ENCODE measurements around the gene ABCA12.
"Not testable (repeated sequence)": the region's sequence is repeated elsewhere in the genome, so short reads cannot be mapped to it uniquely, and the experiment has no call there.

Gene ABCA12

DNA sequence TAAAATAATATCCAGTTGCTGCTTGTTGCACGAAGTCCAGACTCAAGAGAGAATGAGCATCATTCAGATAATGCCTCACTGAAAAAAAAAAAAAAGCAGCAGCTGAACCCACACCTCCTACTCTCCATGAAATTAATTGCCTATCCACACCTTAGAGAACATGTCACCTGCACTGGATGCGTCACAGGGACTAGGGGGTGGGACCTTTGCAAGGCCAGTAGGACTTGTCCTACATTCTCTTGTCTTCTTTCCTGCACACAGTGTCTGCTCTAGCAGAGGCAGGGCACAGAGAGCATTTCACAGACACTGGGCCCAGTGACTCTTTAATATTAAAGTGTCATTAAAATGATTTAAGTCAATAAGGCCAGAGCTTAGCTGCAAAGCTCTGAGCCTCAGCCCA is at the start of gene ABCA12:
TSS of gene ABCA12 (minus strand) at position 148 of the 400 bp plus-strand sequence. CDS start 418 bp downstream, outside the sequence.
- no peak for DNase-seq (ENCODE audit: low read depth in 3 of 3)

GRCh38 chr2:215188078-215188477 is 49.7 kb upstream of the ABCA12 start:
- DNase-seq (ENCODE audit: low read depth in 3 of 3): no peak

- no peak for DNase-seq (ENCODE audit: low read depth in 3 of 3)
These were observed 47.6 kb upstream of the ABCA12 start for GRCh38 chr2:215186021-215186420.

GRCh38 chr2:215178121-215178520 is 39.7 kb upstream of the ABCA12 start:
- DNase-seq (ENCODE audit: low read depth in 3 of 3): no peak

DNA sequence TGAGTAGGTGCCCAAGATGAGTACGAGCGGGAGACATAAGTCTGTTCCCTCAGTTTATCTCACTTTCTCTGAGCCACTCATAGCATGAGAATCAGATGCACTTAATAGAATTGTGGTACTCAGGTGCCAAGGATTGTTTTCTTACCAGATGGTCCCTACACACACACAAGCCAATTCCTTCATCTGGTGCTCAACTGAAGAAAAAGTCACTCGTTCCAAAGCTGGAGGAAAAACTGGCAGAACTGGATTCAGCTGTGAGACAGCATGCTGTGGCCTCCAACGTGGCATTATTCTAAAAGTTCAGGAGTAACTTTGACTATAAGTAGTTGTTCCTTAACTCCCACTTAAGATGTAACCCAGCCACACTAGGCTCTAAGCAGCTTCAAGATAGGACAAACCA is 33.4 kb upstream of the ABCA12 start:
- no peak for DNase-seq (ENCODE audit: low read depth in 3 of 3)

DNA sequence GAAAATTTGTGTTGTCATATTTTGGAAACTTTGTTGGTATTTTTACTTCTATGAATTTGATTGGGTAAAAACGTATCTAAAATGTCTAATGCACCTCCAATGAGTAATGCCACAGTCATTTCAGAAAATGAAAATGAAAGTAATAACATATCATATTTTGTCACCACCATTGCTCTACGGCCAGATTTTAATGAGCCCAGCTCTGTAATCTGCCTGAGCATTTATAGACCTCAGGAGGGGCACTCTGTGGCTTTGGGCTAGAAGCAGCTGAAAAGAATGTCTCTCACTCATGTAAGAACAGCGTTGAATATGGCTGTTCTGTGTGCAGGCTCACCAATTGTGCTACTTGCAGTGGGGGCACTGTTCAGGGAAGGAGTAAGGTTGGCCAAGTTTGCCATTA is 32.7 kb upstream of the ABCA12 start:
- no peak for DNase-seq (ENCODE audit: low read depth in 3 of 3)

DNA sequence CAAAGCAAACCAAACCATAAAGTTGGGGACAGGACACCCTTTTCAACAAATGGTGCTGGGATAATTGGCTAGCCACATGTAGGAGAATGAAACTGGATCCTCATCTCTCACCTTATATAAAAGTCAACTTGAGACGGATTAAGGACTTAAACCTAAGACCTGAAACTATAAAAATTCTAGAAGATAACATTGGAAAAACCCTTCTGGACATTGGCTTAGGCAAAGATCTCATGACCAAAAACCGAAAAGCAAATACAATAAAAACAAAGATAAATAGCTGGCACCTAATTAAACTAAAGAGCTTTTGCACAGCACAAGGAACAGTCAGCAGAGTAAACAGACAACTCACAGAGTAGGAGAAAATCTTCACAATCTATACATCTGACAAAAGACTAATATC is 28.1 kb upstream of the ABCA12 start:
- DNase-seq (ENCODE audit: low read depth in 3 of 3): not testable (repeated sequence)

DNA sequence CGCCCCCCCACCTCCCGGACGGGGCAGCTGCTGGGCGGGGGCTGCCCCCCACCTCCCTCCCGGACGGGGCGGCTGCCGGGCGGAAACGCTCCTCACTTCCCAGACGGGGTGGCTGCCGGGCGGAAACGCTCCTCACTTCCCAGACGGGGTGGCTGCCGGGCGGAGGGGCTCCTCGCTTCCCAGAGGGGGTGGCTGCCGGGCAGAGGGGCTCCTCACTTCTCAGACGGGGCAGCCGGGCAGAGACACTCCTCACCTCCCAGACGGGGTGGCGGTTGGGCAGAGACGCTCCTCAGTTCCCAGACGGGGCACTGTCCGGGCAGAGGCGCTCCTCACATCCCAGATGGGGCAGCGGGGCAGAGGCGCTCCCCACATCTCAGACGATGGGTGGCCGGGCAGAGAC is 24.9 kb upstream of the ABCA12 start:
- DNase-seq (ENCODE audit: low read depth in 3 of 3): not testable (repeated sequence)

GRCh38 chr2:215161301-215161829 is 22.9 kb upstream of the ABCA12 start:
- no peak for DNase-seq (ENCODE audit: low read depth in 3 of 3)

GRCh38 chr2:215160081-215160480 is 21.7 kb upstream of the ABCA12 start:
- DNase-seq (ENCODE audit: low read depth in 3 of 3): no peak

- no peak for DNase-seq (ENCODE audit: low read depth in 3 of 3)
These were observed 18.0 kb upstream of the ABCA12 start for GRCh38 chr2:215156453-215156852.

DNA sequence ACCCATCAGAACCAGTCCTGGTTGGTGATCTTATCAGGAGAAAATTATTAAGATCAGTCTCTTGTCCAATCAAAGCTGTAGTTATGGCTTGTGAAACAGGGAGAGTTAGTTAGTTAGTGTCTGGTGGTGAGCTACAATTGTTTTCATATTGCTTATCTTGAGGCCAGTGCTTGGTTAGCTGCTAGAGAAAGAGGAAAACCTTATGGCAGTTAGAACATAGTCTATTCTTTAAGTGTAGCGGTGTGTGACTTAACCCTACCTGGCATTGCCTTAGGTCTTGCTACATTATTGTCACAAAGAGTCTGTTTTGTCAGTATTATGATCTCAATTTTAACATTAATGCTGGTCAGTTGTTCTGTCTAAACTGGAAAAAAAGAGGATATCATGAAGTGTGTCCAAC is 11.5 kb upstream of the ABCA12 start:
- no peak for DNase-seq (ENCODE audit: low read depth in 3 of 3)

DNA sequence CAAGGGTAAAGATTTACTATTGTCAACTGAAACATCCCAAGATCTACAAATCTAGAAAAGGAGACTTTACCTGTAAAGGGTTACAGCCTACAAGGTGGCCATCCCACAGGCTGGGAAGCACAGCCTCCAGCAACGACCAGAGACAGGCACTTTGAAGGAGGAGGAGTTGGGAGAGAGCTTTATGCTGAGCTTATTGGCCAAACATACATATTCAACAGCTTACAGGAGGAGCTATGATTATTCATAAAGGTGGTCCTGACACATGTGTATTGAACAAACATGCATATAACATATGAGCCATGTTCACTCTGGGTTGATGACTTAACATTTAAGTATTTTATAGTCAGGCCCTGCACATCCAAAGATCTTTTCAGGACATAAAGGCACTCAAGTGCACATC is 11.1 kb upstream of the ABCA12 start:
- no peak for DNase-seq (ENCODE audit: low read depth in 3 of 3)

- no peak for DNase-seq (ENCODE audit: low read depth in 3 of 3)
These were observed 10.6 kb upstream of the ABCA12 start for GRCh38 chr2:215149060-215149459.

DNA sequence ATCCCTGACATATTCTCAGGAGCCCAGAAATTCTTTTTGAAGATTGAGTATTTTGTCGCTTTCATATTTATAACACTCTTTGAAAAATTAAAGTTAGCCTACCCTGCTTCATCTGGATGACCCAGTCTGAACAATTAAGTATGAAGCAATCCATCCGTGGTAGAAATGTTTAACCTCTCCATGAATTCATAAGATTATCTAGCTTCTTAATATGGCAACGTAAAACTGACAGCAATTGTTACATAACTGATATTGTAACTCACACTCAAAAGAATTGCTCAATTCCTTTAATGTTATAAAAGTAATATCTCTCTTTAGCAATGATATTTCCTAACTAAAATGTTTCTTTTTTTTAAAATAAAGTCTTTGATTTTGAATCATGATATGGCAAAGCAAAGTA is 7.2 kb upstream of the ABCA12 start:
- DNase-seq (ENCODE audit: low read depth in 3 of 3): no peak

DNA sequence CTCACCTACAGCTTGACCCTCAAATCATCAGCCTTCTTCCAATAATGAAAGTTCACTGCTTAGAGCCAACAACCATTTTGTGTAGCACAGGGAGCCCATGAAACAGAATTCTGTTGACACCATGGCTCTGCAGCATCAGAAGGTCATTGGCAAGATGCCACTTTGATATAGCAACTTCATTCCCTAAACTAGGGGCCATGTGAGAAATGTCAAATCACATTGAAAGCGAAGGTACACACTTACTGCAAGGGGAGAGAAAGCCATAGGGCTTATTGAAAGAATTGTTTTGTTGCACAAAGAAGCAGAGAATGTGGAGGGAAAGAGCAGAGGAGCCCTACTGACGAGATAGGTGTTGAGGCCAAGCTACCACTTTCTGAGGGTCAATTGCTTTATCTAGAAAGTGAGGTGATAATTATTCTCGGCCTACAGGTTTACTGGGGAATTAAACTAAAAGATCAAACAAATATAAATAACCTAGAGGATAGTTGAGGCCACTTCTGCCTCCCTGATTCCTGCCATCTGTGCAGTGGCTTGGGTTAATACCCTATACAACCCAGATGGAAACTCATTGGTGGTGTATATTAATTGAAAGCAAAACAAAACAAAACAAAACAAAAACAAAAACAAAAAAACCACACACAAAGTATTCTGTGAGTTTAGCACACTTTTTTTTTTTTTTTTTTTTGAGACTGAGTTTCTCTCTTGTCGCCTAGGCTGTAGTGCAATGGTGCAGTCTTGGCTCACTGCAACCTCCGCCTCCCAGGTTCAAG is 5.9 kb upstream of the ABCA12 start:
- no peak for DNase-seq (ENCODE audit: low read depth in 3 of 3)

GRCh38 chr2:215143458-215143857 is 5.0 kb upstream of the ABCA12 start:
- no peak for DNase-seq (ENCODE audit: low read depth in 3 of 3)

- DNase-seq (ENCODE audit: low read depth in 3 of 3): no peak
These were observed 3.3 kb upstream of the ABCA12 start for GRCh38 chr2:215141706-215142105.

- no peak for DNase-seq (ENCODE audit: low read depth in 3 of 3)
These were observed 1.8 kb upstream of the ABCA12 start for GRCh38 chr2:215140166-215140707.

GRCh38 chr2:215137741-215138340 is 585 bp downstream of the ABCA12 start:
- DNase-seq (ENCODE audit: low read depth in 3 of 3): no peak

DNA sequence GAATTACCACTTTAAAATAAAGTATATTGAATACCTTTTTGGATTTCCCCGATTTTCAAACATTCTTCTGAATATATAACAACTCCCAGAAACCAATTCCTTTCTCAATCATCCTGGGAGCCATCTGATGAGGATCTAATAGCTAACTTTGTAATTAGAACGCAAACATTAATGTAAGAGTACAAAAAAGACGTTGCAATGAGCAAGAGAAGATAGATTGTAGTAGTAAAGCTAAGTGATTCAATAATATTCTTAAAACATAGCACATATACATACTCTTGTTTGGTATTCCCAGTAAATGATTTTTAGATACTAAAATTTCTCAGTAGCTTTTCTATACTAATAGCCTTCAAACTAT is 1.1 kb downstream of the ABCA12 start:
- DNase-seq (ENCODE audit: low read depth in 3 of 3): no peak

DNA sequence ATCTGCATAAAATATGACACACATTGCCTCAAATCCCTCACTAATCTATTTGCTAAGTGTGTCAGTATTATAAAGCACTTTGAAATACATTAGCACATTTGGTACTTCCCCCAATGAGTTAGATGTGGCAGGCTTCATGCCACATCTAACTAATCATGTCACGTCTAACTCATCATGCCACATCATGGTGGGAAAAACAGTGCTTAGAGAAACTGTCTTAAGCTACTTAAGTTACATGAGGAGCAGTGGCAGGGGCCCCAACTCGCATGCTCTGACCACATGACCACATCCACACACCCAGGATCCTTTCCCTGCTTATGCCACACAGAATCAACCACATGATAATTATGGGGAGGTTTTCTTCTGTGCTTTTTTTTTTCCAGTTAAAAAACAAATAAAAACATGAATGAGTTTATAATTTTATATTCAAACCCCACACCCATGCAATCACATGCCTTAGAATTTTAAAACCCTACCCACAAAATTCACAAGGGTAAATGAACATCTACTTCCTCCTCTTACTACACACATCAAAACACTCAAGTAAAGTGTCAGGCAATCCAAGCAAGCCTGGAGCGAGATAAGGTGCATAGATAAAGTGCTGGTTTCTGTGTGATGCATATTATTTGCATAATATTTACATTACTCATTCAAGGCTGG is 1.6 kb downstream of the ABCA12 start:
- DNase-seq (ENCODE audit: low read depth in 3 of 3): no peak

DNA sequence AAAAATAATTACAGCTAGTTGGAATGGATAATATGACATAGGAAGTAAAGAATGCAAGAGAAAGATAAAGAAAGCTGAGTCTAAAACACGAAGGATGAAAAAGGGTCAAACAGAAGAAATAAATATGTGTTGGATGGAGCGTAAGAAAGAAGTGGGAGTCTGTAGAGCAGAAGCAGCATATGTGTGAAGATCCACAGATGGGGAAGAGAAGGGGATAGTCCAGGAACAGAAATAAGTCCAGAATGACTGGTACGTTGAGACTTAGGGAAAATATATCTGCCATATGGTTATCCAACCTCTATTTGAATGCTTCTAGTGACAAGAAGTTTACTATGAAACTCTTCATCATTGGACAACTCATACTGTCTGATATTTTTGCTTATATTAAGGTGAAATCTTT is 18.0 kb downstream of the ABCA12 start:
- DNase-seq (ENCODE audit: low read depth in 3 of 3): no peak

All from stimulated activated CD4-positive, alpha-beta T cell treated with anti-CD3 and anti-CD28 coated beads, TNF-alpha, amount 100 ng/mL, for 24 hours (primary cell).